ENCODE measurements around the gene EIF1AD. TPM values are rescaled to one million over a fixed set of nuclear protein-coding genes. Genes with fewer than 3 reads are reported as not detected.
A peak's percentile ranks its signal among the peaks of the same experiment; 100 is the strongest.

The EIF1AD gene
- total and polyA plus RNA-seq, 9 of the 15 experiments (the other 6 are each of a cell fraction or from before 2014, with no cell fraction given): 50.1 to 98.8 (median 58.7) TPM

- peak; percentile 92 for TF ChIP-seq AFF4 (CRISPR knock-in tag; IDR thresholded peaks at IDR 0.05)
- peak; percentile 60 for TF ChIP-seq PRDM10 (IDR thresholded peaks at IDR 0.05; ENCODE audit: partially characterized antibody)
- peak; percentile 78 for TF ChIP-seq ZNF175 (CRISPR knock-in tag; IDR thresholded peaks at IDR 0.05; ENCODE audit: low read depth)
- no peak for TF ChIP-seq FOS (IDR thresholded peaks at IDR 0.05; ENCODE audit: extremely low read depth, insufficient read length)
- no peak for TF ChIP-seq SRSF1 (IDR thresholded peaks at IDR 0.05; ENCODE audit: low read depth, low read length)
- TF ChIP-seq GABPA (tag; conservative IDR thresholded peaks at IDR 0.05; ENCODE audit: low read depth): peak; percentile 99
- TF ChIP-seq ZNF57 (CRISPR knock-in tag; IDR thresholded peaks at IDR 0.05): no peak
- TF ChIP-seq DMBX1 (CRISPR knock-in tag; IDR thresholded peaks at IDR 0.05; ENCODE audit: borderline replicate concordance): no peak
- TF ChIP-seq RBM14 (IDR thresholded peaks at IDR 0.05; ENCODE audit: borderline replicate concordance, insufficient read depth, low read depth, low read length): no peak
- TF ChIP-seq SMAD2 (IDR thresholded peaks at IDR 0.05; ENCODE audit: low read depth, low read length): no peak
- TF ChIP-seq NR2F6 (CRISPR knock-in tag; IDR thresholded peaks at IDR 0.05): no peak
- TF ChIP-seq SUPT5H (IDR thresholded peaks at IDR 0.05): peak; percentile 87
- peak; percentile 90; the same call in 1 of the 2 replicates for TF ChIP-seq ZHX1 (conservative IDR thresholded peaks at IDR 0.05; ENCODE audit: low read length)
- TF ChIP-seq SMARCE1 (IDR thresholded peaks at IDR 0.05): no peak; the same call in 1 of the 2 replicates
- no peak for TF ChIP-seq CBX8 (IDR thresholded peaks at IDR 0.05; ENCODE audit: borderline replicate concordance, extremely low read depth, low read depth, low read length, poor library complexity, severe bottlenecking)
These were observed at the start of gene EIF1AD, which contains the start of gene BANF1 (continued) for GRCh38 chr11:66001942-66002647.

Measured in K562 (cell line).